ENCODE results near the gene KRT81. TPM values are rescaled to one million over a fixed set of nuclear protein-coding genes. Genes with fewer than 3 reads are reported as not detected.
A peak's percentile ranks its signal among the peaks of the same experiment; 100 is the strongest.

Gene KRT81
- polyA plus RNA-seq, 3 donors: not detected

DNA sequence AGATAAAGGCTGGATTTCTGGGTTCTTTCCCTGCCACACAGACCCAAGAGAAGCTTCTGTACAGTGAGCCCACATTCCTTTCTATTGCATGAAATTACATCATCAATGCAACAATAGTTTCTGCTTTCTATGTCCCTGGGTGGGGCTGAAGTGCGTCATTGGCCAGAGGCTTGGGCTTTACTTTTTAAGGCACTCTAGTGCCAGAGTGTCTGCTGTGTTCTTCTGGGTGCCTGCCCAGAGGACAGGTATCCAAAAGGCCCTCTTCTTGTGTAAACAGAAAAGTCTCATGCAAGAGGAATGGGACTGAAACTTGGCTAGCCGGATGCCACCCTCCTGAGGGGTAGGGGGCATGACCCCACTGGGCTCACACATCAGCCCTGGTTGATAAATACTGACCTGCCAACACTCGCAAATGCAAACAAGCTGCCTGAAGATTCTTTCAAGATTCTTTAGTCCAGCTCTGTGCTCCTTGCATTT, 11.0 kb downstream of the KRT81 start:
- Mint-ChIP-seq H3K36me3 (no peaks in the 10 kb centered on the region), H3K27me3 (ENCODE audit: low read depth in 3 of 3) (peaks cover 10 to 33% (median 17%) of the 10 kb centered on the region in 3 donors), H3K4me1 (peaks cover 37% of the 10 kb centered on the region), H3K27ac (peak overlapping the region; percentile 75 to 94 (median 91)), H3K9me3 (peaks cover 0 to 3% (median 0%) of the 10 kb centered on the region in 7 donors), H3K4me3 (no peak overlapping the region)
- Histone ChIP-seq H3K9ac (ENCODE audit: insufficient read depth, low read length, poor library complexity, severe bottlenecking) (no peak overlapping the region), H2AFZ (ENCODE audit: insufficient read depth, low read depth, low read length, poor library complexity, severe bottlenecking) (peak overlapping the region; percentile 39), H3K27me3 (ENCODE audit: control insufficient read depth in 2 of 2, insufficient read depth in 2 of 2, low read length in 2 of 2) (peaks cover 0 to 33% of the 10 kb centered on the region in 2 donors), H3K4me1 (ENCODE audit: control insufficient read depth in 1 of 2, insufficient read depth in 2 of 2, low read length in 2 of 2) (peaks cover 29 to 33% of the 10 kb centered on the region in 2 donors), H3K4me3 (replicated peaks in 1 of 3; ENCODE audit: low read depth in 2 of 3, low read length in 3 of 3) (no peak overlapping the region), H3K27ac (ENCODE audit: low read depth in 1 of 2, low read length in 2 of 2) (peak overlapping the region in 1 of 2 donors; percentile 1), H4K20me1 (ENCODE audit: insufficient read depth, low read length) (no peaks in the 10 kb centered on the region), H3K9me3 (replicated peaks in 1 of 2; ENCODE audit: control insufficient read depth in 1 of 2, insufficient read depth in 1 of 2, low read length in 2 of 2) (no peaks in the 10 kb centered on the region), H3K4me2 (replicated peaks; ENCODE audit: extremely low read depth, low read length, poor library complexity, severe bottlenecking) (peak overlapping the region; percentile 42), H3K36me3 (replicated peaks in 1 of 2; ENCODE audit: control insufficient read depth in 1 of 2, insufficient read depth in 2 of 2, low read length in 2 of 2) (no peaks in the 10 kb centered on the region), H3K79me2 (ENCODE audit: insufficient read depth, low read length) (no peaks in the 10 kb centered on the region)
- TF ChIP-seq, protein P1, sequence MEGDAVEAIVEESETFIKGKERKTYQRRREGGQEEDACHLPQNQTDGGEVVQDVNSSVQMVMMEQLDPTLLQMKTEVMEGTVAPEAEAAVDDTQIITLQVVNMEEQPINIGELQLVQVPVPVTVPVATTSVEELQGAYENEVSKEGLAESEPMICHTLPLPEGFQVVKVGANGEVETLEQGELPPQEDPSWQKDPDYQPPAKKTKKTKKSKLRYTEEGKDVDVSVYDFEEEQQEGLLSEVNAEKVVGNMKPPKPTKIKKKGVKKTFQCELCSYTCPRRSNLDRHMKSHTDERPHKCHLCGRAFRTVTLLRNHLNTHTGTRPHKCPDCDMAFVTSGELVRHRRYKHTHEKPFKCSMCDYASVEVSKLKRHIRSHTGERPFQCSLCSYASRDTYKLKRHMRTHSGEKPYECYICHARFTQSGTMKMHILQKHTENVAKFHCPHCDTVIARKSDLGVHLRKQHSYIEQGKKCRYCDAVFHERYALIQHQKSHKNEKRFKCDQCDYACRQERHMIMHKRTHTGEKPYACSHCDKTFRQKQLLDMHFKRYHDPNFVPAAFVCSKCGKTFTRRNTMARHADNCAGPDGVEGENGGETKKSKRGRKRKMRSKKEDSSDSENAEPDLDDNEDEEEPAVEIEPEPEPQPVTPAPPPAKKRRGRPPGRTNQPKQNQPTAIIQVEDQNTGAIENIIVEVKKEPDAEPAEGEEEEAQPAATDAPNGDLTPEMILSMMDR (IDR thresholded peaks at IDR 0.05): no peak
- peak; percentile 72 to 82 (median 78) for DNase-seq
- intact Hi-C loops (cut with micrococcal nuclease): no loop called here
- WGBS (ENCODE audit: insufficient coverage): 67% methylated on average over 3 of the region's 3 CpGs

DNA sequence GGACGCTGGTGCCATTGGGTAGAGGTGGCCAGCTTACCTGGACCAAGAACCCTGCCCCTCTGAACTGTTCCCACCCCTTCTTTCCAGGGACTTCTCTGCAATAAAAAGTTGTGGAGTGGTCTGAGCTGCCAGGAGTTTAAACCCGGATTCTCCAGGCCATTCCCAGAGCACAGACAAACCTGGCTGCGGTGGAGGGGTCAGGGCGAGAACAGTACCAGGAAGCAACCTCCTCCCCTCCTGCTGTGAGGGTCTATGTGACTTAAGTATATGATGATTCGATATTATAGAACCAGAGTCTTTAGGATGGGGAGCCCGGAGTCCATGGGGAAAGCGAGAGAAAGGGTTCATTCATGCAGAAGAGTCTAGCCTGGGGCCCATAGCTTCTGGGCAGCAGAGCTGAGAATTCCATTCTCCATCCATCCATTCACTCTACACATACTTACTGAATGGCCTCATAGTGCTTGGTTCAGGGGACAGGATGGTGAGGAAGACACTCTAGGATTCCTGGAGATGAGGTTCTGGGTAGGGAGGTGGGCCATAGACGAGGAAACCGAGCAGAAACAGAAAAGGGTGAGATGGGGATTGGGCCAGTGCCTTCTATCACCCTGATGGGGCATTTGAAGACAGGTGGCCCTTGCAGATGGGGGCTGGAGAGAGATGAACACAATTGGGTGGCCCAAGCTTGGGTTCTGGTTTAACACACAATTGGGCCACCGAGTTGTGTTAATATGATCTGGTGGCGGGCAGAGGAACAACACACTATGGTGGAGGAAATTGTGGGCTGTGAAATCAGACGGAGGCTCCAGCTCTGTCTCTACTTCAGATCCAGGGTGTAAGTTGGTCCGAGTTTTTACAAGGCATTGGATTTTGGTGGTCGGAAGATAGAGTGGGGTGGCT, 11.7 kb downstream of the KRT81 start:
- no peaks in the 10 kb centered on the region for H3K36me3 Mint-ChIP-seq
- peak overlapping the region in 1 of 2 donors; percentile 51 for H3K4me3 Mint-ChIP-seq
- peaks cover 0 to 36% of the 10 kb centered on the region in 2 donors for H3K27me3 ChIP-seq (ENCODE audit: control insufficient read depth in 2 of 2, insufficient read depth in 2 of 2, low read length in 2 of 2)
- H3K9me3 Mint-ChIP-seq: peaks cover 0 to 3% (median 0%) of the 10 kb centered on the region in 7 donors
- 100% methylated on average over 1 of the region's 14 CpGs for WGBS (ENCODE audit: insufficient coverage)
- H3K27ac Mint-ChIP-seq: peak overlapping the region; percentile 75 to 94 (median 91)
- no peak overlapping the region for H3K9ac ChIP-seq (ENCODE audit: insufficient read depth, low read length, poor library complexity, severe bottlenecking)
- peak overlapping the region; percentile 39 for H2AFZ ChIP-seq (ENCODE audit: insufficient read depth, low read depth, low read length, poor library complexity, severe bottlenecking)
- H4K20me1 ChIP-seq (ENCODE audit: insufficient read depth, low read length): no peaks in the 10 kb centered on the region
- no peak for DNase-seq
- no peaks in the 10 kb centered on the region for H3K36me3 ChIP-seq (replicated peaks in 1 of 2; ENCODE audit: control insufficient read depth in 1 of 2, insufficient read depth in 2 of 2, low read length in 2 of 2)
- H3K27me3 Mint-ChIP-seq (ENCODE audit: low read depth in 3 of 3): peaks cover 14 to 36% (median 17%) of the 10 kb centered on the region in 3 donors
- intact Hi-C loops (cut with micrococcal nuclease): loop anchor here in 1 of 2 donors (5.0 kb wide), 1 partner anchor 57 kb away; no protein-coding TSS in a partner anchor
- H3K4me1 ChIP-seq (ENCODE audit: control insufficient read depth in 1 of 2, insufficient read depth in 2 of 2, low read length in 2 of 2): peaks cover 29 to 33% of the 10 kb centered on the region in 2 donors
- peak overlapping the region; percentile 48 for H3K4me2 ChIP-seq (replicated peaks; ENCODE audit: extremely low read depth, low read length, poor library complexity, severe bottlenecking)
- TF ChIP-seq, protein P1 (IDR thresholded peaks at IDR 0.05): no peak
- peaks cover 37% of the 10 kb centered on the region for H3K4me1 Mint-ChIP-seq
- peak overlapping the region in 1 of 2 donors; percentile 1 for H3K27ac ChIP-seq (ENCODE audit: low read depth in 1 of 2, low read length in 2 of 2)
- H3K4me3 ChIP-seq (replicated peaks in 1 of 3; ENCODE audit: low read depth in 2 of 3, low read length in 3 of 3): peak overlapping the region in 1 of 3 experiments; percentile 0
- H3K9me3 ChIP-seq (replicated peaks in 1 of 2; ENCODE audit: control insufficient read depth in 1 of 2, insufficient read depth in 1 of 2, low read length in 2 of 2): no peaks in the 10 kb centered on the region
- no peaks in the 10 kb centered on the region for H3K79me2 ChIP-seq (ENCODE audit: insufficient read depth, low read length)

All from CD14-positive monocyte (primary cell).